HPDE6-E6E7 (cell line): ENCODE data around the gene TMEM107.
"Not testable (repeated sequence)": the region's sequence is repeated elsewhere in the genome, so short reads cannot be mapped to it uniquely, and the experiment has no call there.

Source experiments
- DNase-seq: peaks from one replicate; pipeline ENCODE4 v3.0.0; 2011; ENCODE audit warnings: missing footprints; ENCODE audit errors: extremely low spot score

Gene TMEM107

DNA sequence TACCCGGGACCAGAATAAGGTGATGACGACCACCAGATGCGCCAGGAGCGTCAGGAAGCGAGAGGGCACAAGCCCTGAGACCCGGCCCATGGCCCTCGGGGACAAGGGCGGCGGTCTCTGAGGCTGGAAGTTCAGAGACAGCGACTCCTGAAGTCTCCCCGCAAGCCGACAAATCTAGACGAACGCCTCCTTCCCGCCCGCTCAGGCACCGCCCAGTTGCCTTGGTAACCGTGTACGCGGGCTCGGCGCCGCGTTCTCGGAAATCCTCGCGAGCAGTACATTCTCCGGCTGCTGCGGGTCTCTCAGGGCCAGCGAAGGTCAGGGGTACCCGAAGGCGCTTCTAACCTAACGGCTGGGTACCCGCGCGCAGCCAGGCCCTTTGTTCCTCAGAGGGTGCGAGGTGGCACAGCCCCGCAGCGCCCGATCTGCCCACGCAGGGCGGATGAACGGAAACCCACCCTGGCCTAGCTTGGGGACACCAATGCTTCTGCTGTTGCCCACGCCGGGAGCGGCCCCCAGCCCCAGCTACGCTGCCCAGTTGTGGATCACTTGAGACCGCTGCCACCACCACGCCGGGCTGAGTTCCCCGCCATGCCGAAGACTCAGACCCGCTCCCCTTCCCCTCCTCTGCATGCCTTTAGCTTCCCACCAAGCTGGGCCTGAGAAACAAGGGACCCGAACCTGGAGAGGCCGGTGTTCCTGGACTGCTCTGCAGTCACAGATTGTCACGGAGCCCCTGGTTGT, at the start of gene TMEM107:
TMEM107 (minus strand) TSS at position 184 of the 744 bp plus-strand sequence; CDS start at position 90, 94 bp downstream.
- peak; percentile 64 for DNase-seq

DNA sequence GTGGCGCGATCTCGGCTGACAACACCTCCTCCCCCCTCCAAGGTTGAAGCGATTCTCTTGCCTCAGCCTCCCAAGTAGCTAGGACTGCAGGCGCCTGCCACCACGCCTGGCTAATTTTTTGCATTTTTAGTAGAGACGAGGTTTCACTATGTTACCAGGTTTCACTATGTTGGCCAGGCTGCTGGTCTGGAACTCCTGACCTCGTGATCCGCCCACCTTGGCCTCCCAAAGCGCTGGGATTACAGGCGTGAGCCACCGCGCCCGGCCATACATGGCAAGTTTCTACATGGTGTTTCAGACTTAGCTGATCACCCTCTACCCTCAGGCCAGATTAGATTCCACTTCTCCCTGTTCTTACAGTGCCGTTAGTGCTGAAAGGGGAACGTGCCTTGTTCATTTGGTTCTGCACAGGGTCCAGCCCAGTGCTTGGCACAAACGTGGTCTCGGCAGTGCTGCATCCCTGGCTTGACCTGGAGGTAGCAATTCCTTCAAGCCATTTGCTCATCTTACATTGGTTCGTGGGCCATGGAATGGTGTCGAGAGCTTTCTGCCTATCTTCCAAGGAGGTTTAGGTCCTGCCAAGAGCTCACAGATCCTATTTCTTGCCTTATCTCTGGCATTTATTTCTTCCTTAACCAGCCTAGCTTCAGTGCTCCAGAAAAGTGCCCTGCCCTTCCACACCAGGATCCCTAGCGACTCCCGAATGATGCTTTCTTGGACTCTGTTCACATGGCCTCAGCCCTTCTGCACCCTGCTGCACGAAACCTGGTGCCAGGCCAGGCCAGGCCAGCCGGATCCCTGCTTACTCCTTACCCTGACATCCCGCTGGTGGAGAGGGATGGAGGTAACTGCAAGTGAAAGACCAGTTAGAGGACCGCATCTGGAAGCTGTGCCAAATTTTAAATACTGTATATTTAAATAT, 49.0 kb upstream of the TMEM107 start:
- no peak for DNase-seq

DNA sequence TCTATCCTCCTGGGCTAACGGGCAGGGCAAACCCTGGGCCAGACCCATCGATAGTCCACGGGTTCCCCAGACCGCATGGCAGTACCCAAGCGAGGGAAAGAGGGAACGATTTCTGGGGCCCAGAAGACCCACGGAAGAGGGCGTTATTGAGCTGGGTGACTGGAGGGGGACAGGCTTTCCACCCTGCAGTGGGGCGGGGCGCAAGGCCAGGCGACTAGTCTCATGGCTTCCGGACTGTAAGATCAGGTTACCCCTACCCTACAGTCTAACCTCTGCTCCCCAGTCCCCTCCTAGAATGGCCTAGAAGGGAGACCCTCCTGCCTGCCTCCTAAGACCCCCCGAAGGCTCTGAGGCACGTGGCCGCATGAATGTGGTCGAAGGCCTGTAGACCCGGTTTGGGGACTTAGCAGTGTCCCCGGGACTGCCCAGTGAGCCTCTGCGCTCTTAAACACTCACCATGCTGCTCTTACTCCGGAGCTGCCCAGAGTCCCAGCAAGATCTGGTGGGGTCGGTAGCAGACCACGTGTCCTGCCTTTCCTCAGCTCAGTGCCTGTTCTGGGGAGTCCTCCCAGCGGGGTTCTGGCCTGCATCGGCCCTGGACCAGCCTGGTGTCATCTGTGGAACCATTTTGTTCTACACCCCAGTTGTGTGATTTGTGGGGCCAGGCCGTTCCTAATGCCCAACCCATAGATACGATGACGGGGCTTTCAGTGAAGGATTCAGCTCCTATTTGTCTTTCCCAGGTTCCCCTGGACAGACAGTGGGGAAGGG, 47.4 kb upstream of the TMEM107 start:
- DNase-seq, result no peak

DNA sequence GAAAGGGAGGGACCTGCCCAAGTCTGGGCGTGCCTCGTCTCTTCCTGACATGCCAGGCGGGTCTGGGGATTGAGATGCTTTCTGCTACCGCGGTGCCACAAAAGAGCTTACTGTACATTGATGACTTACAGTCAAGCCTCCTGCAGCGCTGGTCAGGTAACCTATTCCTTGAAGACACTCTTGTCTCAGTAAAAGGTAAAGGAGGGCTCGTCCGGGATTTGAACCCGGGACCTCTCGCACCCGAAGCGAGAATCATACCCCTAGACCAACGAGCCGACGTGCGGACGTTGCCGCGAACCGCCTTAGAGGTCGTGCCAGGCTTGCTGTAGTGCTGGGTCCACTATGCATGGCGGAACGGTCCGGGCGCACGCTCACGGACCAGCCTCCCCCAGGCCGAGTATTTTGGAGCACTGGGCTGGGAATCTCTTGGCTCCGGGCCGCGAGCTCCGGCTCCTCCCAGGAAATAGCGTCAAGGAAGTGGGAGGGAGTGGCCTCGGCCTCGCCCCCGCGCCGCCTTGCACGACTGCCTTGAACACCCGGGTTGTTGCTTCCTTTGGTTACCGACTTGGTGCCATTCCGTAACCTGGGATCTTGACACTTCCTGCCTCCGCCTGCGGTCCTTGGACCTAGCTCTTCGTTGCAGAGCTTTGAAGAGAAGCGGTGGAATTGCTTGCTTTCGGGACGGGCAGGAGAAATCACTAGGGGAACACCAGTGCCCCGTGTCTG, 46.6 kb upstream of the TMEM107 start:
- DNase-seq, result peak; percentile 56

DNA sequence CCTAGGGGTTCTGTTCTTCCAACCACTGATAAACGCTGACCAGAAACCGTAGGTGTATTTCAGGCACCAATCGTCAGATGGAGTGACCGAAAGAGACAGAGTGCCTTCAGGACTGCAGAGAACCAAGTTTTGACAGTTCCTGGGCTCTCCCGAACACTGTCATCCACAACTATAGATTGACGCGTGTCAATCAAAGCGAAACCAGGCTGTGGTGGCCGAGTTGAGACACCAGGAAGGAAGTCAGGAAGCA, 46.1 kb upstream of the TMEM107 start:
- no peak for DNase-seq

DNA sequence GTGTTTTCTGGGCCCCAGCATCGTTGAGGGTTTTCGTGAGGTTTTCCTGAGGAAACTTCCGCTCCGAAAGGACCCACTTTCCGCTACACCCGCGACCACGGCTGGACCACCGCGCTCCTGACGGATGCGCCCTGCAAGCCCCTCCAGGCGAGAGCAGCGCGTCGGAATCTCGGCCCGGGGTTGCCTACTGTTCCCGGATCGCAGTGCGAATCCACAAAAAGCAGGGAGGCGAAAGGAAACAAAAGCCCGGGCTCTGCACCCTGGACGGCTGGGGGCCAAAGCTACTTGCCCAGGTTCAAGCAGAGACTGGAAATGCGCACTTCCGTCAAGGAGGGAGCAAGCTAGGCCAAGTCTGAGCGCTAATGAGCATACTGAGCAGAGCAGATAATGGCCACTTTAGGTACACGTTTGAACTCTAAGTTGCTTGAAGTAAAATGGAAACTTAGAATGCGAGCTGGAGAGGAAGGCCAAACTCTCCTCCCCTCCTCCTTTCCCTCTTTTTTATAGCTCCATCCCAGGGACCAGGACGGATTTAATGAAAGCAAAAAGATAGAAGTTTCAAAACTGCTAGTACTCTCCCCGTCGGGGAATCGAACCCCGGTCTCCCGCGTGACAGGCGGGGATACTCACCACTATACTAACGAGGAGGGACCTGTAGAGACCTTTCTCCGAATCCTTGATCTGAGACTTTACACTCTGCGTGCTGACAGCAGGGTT, 45.6 kb upstream of the TMEM107 start:
- peak; percentile 53 for DNase-seq

DNA sequence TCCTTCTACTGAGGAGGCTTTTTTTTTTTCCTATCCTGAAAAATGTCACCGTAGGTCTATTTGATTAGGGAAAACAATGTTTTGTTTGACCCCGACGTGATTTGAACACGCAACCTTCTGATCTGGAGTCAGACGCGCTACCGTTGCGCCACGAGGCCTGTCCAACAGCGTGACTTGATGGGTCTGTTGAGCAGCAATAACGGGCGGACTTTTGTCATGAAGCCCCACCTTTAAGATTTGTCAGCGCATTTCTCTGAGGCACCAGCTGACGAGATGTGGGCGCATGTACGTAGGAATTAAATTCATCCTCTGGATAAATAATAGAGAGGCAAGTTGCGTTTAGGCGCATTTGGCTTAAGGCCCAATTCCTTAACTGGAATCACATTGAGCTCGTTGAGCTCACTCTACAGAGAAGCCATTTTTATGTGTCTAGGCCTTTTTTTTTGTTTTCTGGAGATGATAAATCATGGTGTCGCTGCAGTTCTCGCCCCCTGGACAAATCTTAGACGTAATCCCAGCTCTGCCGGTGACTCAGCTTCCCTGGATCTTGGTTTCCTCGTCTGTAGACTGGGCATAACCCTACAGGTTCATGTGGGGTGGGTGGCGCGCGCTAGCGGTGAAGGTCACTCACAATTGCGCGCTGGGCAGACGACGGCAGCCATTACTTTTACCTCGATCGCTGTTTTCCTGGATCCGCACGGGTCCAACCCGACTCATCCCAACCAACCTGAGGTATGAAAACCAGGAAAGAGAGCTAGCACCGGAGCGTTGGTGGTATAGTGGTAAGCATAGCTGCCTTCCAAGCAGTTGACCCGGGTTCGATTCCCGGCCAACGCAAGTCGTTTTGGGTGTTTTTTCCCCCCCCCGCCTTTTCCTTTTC, 44.8 kb upstream of the TMEM107 start:
- DNase-seq, result peak; percentile 54

DNA sequence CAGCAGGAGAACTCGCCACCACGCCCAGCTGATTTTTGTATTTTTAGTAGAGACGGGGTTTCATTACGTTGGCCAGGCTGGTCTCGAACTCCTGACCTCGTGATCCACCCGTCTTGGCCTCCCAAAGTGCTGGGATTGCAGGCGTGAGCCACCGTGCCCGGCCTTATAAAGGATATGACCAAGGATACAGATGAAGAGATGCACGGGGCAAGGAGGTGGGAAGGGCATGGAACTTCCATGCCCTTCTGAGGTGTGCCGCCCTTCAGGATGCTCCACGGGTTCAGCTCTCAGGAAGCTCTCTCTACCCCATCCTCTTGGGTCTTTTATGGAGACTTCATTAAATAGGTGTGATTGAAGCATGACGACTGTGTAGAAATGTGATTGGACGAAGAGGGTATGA, 37.8 kb upstream of the TMEM107 start:
- not testable (repeated sequence) for DNase-seq

DNA sequence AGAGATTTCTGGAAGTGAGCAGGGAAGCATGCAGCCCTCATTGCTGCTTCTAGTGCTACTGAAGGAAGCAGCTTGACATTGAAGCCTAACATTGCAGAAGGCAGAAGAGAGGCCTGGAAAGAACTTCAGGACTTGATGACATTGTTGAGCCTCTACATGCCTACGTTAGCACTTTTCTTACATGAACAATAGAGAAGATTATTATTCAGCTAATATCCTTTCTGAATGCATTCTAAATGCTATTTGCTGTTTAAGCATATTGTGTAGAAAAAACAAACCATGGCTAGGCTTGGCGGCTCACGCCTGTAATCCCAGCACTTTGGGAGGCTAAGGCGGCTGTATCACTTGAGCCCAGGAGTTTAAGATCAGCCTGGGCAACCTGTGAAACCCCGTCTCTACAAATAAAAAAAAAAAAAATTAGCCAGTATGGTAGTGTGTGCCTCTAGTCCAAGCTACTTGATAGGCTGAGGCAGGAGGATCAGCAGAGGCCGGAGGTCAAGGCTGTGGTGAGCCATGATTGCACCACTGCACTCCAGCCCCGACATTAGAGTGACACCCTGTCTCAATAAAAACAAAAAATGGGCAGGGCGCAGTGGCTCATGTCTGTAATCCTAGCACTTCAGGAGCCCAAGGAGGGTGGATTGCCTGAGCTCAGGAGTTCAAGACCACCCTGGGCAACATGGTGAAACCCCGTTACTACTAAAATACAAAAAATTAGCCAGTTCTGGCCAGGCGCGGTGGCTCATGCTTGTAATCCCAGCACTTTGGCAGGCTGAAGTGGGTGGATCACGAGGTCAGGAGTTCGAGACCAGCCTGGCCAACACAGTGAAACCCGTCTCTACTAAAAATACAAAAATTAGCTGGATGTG, 36.4 kb upstream of the TMEM107 start:
- DNase-seq, result no peak

DNA sequence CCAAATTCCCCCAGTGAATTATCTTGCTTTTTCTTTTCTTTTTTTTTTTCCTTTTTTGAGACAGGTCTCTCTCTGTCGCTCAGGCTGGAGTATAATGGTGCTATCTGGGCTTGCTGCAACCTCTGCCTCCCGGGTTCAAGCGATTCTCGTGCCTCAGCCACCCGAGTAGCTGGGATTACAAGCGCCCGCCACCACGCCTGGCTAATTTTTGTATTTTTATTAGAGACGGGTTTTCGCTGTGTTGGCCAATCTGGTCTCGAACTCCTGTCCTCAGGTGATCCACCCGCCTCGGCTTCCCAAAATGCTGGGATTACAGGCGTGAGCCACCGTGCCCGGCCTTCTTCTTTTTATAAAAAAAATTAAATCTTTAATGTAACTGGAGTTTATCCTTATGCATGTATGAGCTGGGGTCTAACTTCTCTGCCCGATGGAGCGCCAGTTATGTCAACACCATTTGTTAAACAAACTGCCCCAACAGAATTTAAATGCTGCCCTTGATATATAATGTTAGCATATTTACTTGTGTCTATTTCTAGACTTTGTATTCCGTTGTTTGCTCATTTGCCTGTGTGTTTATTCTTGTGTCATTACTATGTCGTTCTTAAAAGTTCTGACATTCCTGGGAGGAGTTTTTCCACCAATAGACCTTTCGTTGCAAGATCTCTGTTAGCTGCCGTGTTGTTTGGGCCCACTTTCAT, 34.7 kb upstream of the TMEM107 start:
- DNase-seq, result no peak

DNA sequence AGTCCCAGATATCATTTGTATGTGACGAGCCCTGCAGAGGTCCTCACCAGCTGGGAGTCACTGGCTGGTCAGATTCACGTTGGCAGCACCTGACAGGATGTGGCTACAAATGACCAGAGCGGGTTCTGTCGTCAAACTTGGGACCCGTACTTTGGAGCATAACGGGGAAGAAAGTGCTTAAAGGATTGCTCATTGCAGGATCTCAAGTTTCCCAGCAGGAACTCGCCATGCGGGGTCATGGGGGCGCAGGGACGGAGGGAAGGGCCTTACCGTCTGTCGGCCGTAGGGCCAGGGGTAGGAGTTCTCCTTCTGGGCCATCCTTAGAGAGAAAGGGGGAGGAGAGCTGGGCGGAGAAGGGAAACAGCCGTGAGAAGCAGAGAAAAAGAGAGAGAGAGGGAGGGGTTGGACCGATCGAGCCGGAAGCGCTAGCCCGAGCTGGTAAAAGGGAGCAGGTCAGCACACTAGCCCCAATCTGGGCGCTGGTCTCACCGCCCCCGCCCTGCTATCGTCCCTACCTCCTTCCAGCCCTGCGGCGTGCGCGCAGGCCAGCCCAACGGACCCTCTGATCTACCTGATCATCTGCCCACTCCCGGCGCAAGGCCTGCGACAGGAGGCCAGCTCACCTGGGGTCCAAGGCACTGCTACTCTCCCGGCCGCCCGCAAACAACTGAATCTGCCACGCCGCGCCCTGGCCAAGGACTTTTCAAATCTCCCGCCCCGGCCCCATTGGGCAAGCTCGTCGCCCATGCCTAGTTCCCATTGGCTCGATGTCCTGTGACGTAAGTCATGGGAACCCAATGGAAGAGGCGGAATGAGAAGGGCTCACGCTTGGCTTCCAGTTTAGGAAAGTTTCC, 34.0 kb upstream of the TMEM107 start, which contains the start of gene AURKB:
AURKB (minus strand) TSS at position 669 of the 854 bp plus-strand sequence; CDS start at position 318, 351 bp downstream.
- DNase-seq, result peak; percentile 93

DNA sequence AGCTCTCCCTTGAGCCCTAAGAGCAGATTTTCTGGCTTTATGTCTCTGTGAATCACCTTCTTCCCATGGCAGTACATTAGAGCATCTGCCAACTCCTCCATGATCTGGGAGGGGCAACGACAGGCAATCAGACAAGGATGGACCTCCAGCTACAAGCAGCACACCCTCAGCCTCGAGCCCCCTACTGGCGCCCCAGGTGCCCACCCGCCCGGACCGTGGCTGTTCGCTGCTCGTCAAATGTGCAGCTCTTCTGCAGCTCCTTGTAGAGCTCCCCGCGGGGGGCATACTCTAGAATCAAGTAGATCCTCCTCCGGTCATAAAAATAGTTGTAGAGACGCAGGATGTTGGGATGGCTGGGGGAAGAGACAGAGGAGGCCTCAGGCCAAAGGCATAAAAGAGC, 30.4 kb upstream of the TMEM107 start:
- no peak for DNase-seq

DNA sequence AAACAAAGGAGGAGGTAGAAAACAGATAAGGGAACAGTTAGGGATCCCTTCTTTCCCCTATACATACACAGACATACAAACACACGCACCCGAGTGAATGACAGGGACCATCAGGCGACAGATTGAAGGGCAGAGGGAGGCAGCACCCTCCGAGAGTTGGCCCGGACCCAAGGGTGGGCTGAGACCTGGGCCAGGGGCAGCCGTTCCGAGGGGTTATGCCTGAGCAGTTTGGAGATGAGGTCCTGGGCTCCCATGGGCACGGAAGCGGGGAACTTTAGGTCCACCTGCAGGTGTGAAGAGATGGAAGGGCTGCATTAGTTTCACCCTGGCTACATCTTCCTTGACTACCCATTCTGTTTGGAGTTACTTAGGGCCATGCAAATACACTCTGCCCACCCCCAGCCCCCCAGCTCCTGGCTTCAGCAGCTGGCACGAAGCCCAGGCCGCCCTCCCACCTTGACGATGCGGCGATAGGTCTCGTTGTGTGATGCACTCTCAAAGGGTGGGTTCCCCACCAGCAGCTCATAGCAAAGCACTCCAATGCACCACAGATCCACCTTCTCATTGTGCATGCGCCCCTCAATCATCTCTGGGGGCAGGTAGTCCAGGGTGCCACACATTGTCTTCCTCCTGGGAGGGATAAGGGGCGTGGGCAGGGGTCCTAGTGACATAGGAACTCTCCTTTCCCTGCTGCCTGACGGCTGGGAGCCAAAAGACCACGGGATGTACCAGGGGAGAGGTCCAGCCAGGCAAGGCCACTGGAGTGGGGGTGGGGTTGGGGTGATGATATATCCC, 28.8 kb upstream of the TMEM107 start:
- DNase-seq, result no peak

DNA sequence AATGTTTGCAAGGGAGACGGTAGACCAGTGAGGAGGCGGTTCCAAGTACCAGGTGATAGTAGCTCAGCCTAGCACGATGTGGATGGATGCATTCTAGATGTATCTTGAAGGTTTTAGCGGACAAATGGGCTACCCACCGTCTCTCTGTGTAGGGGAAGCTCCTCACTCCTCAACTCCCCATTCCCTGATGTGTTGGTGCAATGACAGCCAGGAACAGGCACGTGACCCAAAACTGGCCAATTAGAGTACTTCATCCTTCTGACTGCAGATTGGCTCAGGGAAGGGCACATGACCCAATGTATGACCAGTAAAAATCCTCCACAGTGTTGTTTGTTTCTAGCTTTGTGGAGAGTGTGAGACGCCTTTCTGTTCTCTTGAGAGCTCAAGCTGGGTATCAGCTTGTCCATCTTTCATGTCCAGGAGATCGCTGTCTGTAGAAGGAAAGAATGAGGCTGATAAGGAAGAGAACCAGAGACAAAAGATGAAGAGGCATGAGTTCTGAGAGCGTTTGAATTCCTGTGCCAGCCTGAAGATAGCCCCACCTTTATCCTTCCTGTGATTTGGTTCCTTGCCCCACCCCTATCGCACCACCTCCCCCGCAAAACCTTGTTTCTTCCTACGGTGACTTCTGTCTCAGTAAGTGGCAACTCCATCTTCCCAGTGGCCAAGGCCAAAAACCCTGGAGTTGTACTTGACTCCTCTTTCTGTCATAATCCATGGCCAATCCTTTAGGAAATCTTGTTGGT, 16.1 kb upstream of the TMEM107 start:
- DNase-seq, result peak; percentile 63

DNA sequence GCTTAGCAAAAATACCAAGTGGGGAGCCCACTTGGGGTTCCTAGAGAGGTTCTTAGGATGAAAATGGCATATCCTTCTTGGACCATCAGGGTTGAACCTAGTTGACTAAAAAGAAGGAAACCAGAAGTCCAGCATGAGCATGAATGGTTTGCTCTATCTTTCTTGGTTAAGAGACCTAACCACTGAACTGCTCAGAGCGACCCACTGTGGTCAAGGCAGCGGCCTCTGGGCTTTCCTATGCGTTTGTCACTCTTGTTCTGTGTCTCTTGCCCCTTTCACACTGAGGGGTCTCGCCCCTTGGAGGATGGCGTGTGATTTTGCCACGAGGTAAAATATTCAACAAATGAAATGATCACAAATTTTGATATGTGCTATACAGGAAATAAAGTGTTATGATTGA, 14.3 kb upstream of the TMEM107 start:
- DNase-seq, result no peak
